Purkinje cell (primary cell): ENCODE measurements around the gene ADAM10. TPM values are rescaled to one million over a fixed set of nuclear protein-coding genes. Genes with fewer than 3 reads are reported as not detected.

Source experiments
- polyA plus RNA-seq: library from polyadenylated mRNA; unstranded; fragments of >200 nt; fragmentation: Nextera tagmentation; gene quantifications from 2 replicates; pipeline ENCODE4 v1.2.1, GENCODE V29; 2014

The ADAM10 gene
- 19.2 and 19.3 TPM in 2 replicates for polyA plus RNA-seq

GRCh38 chr15:58749532-58750337 is at the start of gene ADAM10:
Gene ADAM10, minus strand, starts transcription at chr15:58749707. Its CDS starts 173 bp downstream, at chr15:58749534.

GRCh38 chr15:58770857-58771620 is 21.5 kb upstream of the ADAM10 start, which contains the start of gene MINDY2:
Gene MINDY2, plus strand, starts transcription at chr15:58771302. Its CDS starts 94 bp downstream, at chr15:58771396.

Other genes with a start within 250 kb of the ADAM10 start
- 23.3 and 39.7 TPM in 2 replicates for gene MINDY2, start 21.6 kb upstream of the ADAM10 start, polyA plus RNA-seq
- 64.8 and 85.0 TPM in 2 replicates for gene SLTM, start 184.0 kb upstream of the ADAM10 start, polyA plus RNA-seq
- 19.6 and 33.2 TPM in 2 replicates for gene RNF111, start 238.0 kb upstream of the ADAM10 start, polyA plus RNA-seq